NT2/D1 (cell line): ENCODE measurements around the gene WAPL.

Source experiments
- DNase-seq: peaks from one replicate; pipeline ENCODE4 v3.0.0-alpha.2; 2011; ENCODE audit warnings: low read depth, low spot score
- H3K27me3 ChIP-seq: 2 replicates; pipeline ENCODE4 v1.6.0; 2011; ENCODE audit warnings: mild to moderate bottlenecking; ENCODE audit not compliant: insufficient read length, insufficient read depth
- H3K36me3 ChIP-seq: 2 replicates; pipeline ENCODE4 v1.6.1; 2011; ENCODE audit warnings: mild to moderate bottlenecking, low read length, mixed read lengths; ENCODE audit not compliant: insufficient read depth, insufficient read length
- H3K4me1 ChIP-seq: 2 replicates; pipeline ENCODE4 v1.5.1; 2011; ENCODE audit not compliant: insufficient read depth, insufficient read length
- H3K4me3 ChIP-seq: 2 replicates; pipeline ENCODE4 v1.5.1; 2011; ENCODE audit warnings: low read depth; ENCODE audit not compliant: insufficient read length
- H3K9ac ChIP-seq: 2 replicates; pipeline ENCODE4 v1.6.0; 2011; ENCODE audit warnings: low read depth; ENCODE audit not compliant: insufficient read length
- H3K9me3 ChIP-seq: 2 replicates; pipeline ENCODE4 v1.5.1; 2011; ENCODE audit warnings: mild to moderate bottlenecking, low read length; ENCODE audit not compliant: insufficient read depth
- SUZ12 ChIP-seq: IDR thresholded peaks from 2 replicates; pipeline ENCODE4 v1.6.1; 2011; ENCODE audit not compliant: insufficient read length, insufficient read depth; ENCODE audit errors: extremely low read depth
- YY1 ChIP-seq: IDR thresholded peaks from 2 replicates; pipeline ENCODE4 v1.6.1; 2011; ENCODE audit not compliant: insufficient read length, insufficient read depth
- ZNF274 ChIP-seq: IDR thresholded peaks from 2 replicates; pipeline ENCODE4 v1.6.1; 2011; ENCODE audit warnings: mild to moderate bottlenecking, low read depth, low read length

The WAPL gene

DNA sequence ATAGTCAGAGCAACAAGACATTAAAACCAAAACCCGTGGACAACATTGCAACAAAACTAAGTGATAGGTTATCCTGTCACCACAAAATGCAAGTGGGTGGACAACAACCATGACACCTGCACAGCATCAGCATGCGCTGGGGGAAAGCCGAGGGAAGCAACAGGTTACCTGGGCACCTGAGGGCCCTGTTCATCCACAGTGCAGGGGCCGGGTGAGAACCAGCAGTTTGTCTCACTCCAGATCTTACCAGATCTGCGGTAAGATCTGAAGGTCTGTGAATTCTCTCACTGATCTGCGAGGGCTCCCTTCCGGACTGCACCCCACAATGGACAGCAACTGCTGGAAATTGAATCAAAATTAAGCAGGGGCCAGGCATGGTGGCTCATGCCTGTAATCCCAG is 124.5 kb downstream of the WAPL start:
- DNase-seq = no peak
- no peak overlapping the region for H3K9ac ChIP-seq
- no peak for TF ChIP-seq YY1
- TF ChIP-seq SUZ12 = no peak
- no peak for TF ChIP-seq ZNF274
- peaks cover under 1% of the 10 kb centered on the region for H3K4me1 ChIP-seq
- H3K36me3 ChIP-seq = no peaks in the 10 kb centered on the region
- H3K9me3 ChIP-seq = no peaks in the 10 kb centered on the region
- H3K27me3 ChIP-seq = peaks cover 31% of the 10 kb centered on the region
- no peak overlapping the region for H3K4me3 ChIP-seq

GRCh38 chr10:86393862-86394455 is 127.6 kb downstream of the WAPL start:
- Histone ChIP-seq H3K9me3 (no peaks in the 10 kb centered on the region), H3K4me1 (no peaks in the 10 kb centered on the region), H3K27me3 (peaks cover 12% of the 10 kb centered on the region), H3K36me3 (no peaks in the 10 kb centered on the region), H3K9ac (no peak overlapping the region), H3K4me3 (no peak overlapping the region)
- TF ChIP-seq YY1 (no peak), ZNF274 (no peak), SUZ12 (no peak)
- DNase-seq = no peak

DNA sequence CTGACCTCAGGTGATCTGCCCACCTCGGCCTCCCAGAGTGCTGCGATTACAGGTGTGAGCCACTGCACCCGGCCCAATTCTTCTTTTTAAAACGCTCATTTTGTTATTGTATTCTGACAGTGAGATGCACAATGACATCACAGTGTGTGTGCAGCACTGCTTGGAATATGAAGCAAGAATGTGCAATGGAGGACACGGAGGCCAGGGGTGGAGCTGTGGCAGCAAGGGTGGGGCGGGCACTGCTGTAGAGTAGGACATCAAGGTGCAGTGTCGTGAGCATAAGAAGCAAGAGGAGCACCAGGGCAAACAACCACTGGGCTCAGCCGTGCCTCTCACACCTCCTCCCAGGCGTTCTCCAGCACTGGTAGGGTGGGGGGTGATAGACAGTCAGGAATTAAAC is 128.2 kb downstream of the WAPL start:
- DNase-seq = no peak
- H3K9ac ChIP-seq = no peak overlapping the region
- peaks cover 6% of the 10 kb centered on the region for H3K27me3 ChIP-seq
- H3K4me3 ChIP-seq = no peak overlapping the region
- H3K36me3 ChIP-seq = no peaks in the 10 kb centered on the region
- TF ChIP-seq SUZ12 = no peak
- no peak for TF ChIP-seq ZNF274
- TF ChIP-seq YY1 = no peak
- no peaks in the 10 kb centered on the region for H3K4me1 ChIP-seq
- H3K9me3 ChIP-seq = no peaks in the 10 kb centered on the region

- TF ChIP-seq YY1 (no peak), SUZ12 (no peak), ZNF274 (no peak)
- Histone ChIP-seq H3K36me3 (no peaks in the 10 kb centered on the region), H3K27me3 (peaks cover 6% of the 10 kb centered on the region), H3K9me3 (no peaks in the 10 kb centered on the region), H3K9ac (no peak overlapping the region), H3K4me1 (no peaks in the 10 kb centered on the region), H3K4me3 (no peak overlapping the region)
- no peak for DNase-seq
These were observed 128.9 kb downstream of the WAPL start for GRCh38 chr10:86392723-86393094.

DNA sequence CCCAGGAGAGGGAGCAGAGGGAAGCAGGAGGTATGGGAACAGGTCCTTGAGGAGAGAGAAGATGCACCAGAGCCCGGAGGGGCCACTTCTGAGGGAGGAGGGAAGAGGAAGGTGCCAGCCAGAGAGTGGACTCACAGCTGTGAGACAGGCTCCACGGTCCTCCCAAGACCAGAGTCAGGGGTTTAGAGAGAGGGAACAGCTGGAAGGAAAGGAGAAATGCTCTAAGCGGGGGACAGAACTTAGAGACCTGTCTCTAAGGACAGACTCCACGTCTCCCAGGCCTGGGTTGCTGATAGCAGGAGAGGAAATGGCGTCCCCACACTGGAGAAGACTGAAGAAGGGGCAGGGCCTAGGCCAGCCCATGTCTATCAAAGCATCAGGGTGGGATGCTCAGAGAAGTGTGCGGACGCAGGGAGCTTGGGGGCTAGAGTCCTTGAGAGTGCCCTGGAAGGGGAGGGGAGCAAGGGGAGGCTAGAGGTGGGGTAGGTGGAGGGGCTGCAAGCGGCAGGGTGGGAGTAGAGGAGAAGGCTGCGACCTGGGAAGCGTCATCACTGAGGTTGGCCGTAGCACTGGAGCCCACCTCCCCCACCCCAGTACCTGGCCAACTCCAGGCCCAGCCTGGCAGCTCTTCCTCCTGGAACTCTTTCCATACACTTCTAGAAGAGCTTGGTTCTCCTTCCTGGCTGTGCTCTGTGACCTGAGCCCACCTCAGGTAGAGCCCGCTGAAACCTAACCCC is 129.4 kb downstream of the WAPL start:
- Histone ChIP-seq H3K9me3 (no peaks in the 10 kb centered on the region), H3K4me1 (no peaks in the 10 kb centered on the region), H3K9ac (no peak overlapping the region), H3K4me3 (no peak overlapping the region), H3K36me3 (no peaks in the 10 kb centered on the region), H3K27me3 (peaks cover 3% of the 10 kb centered on the region)
- no peak for DNase-seq
- no peak for TF ChIP-seq YY1
- no peak for TF ChIP-seq SUZ12
- TF ChIP-seq ZNF274 = no peak

GRCh38 chr10:86391236-86391840 is 130.3 kb downstream of the WAPL start:
- Histone ChIP-seq H3K4me1 (no peaks in the 10 kb centered on the region), H3K9ac (no peak overlapping the region), H3K27me3 (peaks cover 3% of the 10 kb centered on the region), H3K36me3 (no peaks in the 10 kb centered on the region), H3K4me3 (no peak overlapping the region), H3K9me3 (no peaks in the 10 kb centered on the region)
- no peak for TF ChIP-seq YY1
- no peak for TF ChIP-seq SUZ12
- no peak for TF ChIP-seq ZNF274
- DNase-seq = no peak

GRCh38 chr10:86390337-86391120 is 131.1 kb downstream of the WAPL start:
- H3K36me3 ChIP-seq = no peaks in the 10 kb centered on the region
- H3K4me1 ChIP-seq = no peaks in the 10 kb centered on the region
- DNase-seq = no peak
- H3K27me3 ChIP-seq = peaks cover 3% of the 10 kb centered on the region
- H3K9me3 ChIP-seq = no peaks in the 10 kb centered on the region
- no peak overlapping the region for H3K4me3 ChIP-seq
- no peak for TF ChIP-seq YY1
- no peak for TF ChIP-seq ZNF274
- TF ChIP-seq SUZ12 = no peak
- H3K9ac ChIP-seq = no peak overlapping the region
